NT2/D1 (cell line): ENCODE results near the gene CDH18.

Experiments
- DNase-seq: peaks from one replicate; pipeline ENCODE4 v3.0.0-alpha.2; 2011; ENCODE audit warnings: low read depth, low spot score
- H3K27me3 ChIP-seq: 2 replicates; pipeline ENCODE4 v1.6.0; 2011; ENCODE audit warnings: mild to moderate bottlenecking; ENCODE audit not compliant: insufficient read length, insufficient read depth
- H3K36me3 ChIP-seq: 2 replicates; pipeline ENCODE4 v1.6.1; 2011; ENCODE audit warnings: mild to moderate bottlenecking, low read length, mixed read lengths; ENCODE audit not compliant: insufficient read depth, insufficient read length
- H3K4me1 ChIP-seq: 2 replicates; pipeline ENCODE4 v1.5.1; 2011; ENCODE audit not compliant: insufficient read depth, insufficient read length
- H3K4me3 ChIP-seq: 2 replicates; pipeline ENCODE4 v1.5.1; 2011; ENCODE audit warnings: low read depth; ENCODE audit not compliant: insufficient read length
- H3K9ac ChIP-seq: 2 replicates; pipeline ENCODE4 v1.6.0; 2011; ENCODE audit warnings: low read depth; ENCODE audit not compliant: insufficient read length
- H3K9me3 ChIP-seq: 2 replicates; pipeline ENCODE4 v1.5.1; 2011; ENCODE audit warnings: mild to moderate bottlenecking, low read length; ENCODE audit not compliant: insufficient read depth
- SUZ12 ChIP-seq: IDR thresholded peaks from 2 replicates; pipeline ENCODE4 v1.6.1; 2011; ENCODE audit not compliant: insufficient read length, insufficient read depth; ENCODE audit errors: extremely low read depth
- YY1 ChIP-seq: IDR thresholded peaks from 2 replicates; pipeline ENCODE4 v1.6.1; 2011; ENCODE audit not compliant: insufficient read length, insufficient read depth
- ZNF274 ChIP-seq: IDR thresholded peaks from 2 replicates; pipeline ENCODE4 v1.6.1; 2011; ENCODE audit warnings: mild to moderate bottlenecking, low read depth, low read length

The CDH18 gene, protein sequence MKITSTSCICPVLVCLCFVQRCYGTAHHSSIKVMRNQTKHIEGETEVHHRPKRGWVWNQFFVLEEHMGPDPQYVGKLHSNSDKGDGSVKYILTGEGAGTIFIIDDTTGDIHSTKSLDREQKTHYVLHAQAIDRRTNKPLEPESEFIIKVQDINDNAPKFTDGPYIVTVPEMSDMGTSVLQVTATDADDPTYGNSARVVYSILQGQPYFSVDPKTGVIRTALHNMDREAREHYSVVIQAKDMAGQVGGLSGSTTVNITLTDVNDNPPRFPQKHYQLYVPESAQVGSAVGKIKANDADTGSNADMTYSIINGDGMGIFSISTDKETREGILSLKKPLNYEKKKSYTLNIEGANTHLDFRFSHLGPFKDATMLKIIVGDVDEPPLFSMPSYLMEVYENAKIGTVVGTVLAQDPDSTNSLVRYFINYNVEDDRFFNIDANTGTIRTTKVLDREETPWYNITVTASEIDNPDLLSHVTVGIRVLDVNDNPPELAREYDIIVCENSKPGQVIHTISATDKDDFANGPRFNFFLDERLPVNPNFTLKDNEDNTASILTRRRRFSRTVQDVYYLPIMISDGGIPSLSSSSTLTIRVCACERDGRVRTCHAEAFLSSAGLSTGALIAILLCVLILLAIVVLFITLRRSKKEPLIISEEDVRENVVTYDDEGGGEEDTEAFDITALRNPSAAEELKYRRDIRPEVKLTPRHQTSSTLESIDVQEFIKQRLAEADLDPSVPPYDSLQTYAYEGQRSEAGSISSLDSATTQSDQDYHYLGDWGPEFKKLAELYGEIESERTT

GRCh38 chr5:19987612-19988361, at the start of gene CDH18:
Gene CDH18 (minus strand): TSS chr5:19988200. CDS start chr5:19838986, 149,214 bp downstream.
- Histone ChIP-seq H3K9ac (peak within 1 kb of the TSS; percentile 50), H3K4me1 (no peaks in the 10 kb centered on the region), H3K36me3 (no peaks in the 10 kb centered on the region), H3K9me3 (no peaks in the 10 kb centered on the region), H3K27me3 (peaks cover 25% of the 10 kb centered on the region), H3K4me3 (peak within 1 kb of the TSS; percentile 31)
- DNase-seq, result peak; percentile 42
- no peak for TF ChIP-seq YY1
- TF ChIP-seq ZNF274, result no peak
- TF ChIP-seq SUZ12, result no peak

DNA sequence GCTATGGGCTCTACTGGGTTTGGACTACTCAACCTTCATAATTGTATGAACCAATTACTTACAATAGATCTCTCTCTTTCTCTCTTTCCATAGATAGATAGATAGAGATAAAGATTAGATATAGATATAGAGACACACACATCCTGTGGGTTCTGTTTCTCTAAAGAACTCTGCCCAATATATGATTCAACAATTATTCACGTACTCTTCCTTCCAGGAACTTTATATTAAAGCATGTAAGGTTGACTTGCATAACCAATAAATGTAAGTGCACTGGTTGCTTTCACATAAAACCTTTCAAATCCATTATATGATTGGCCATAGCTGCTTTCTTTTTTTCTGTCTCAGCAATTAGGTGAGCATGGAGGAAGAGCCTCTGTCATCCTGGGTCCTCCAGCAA, 46.7 kb upstream of the CDH18 start:
- no peak for DNase-seq
- TF ChIP-seq YY1 (no peak), ZNF274 (no peak), SUZ12 (no peak)
- no peaks in the 10 kb centered on the region for H3K4me1 ChIP-seq
- H3K4me3 ChIP-seq, result no peak overlapping the region
- no peaks in the 10 kb centered on the region for H3K36me3 ChIP-seq
- H3K9ac ChIP-seq, result no peak overlapping the region
- H3K9me3 ChIP-seq, result no peaks in the 10 kb centered on the region
- H3K27me3 ChIP-seq, result no peaks in the 10 kb centered on the region

GRCh38 chr5:20033881-20034280, 45.9 kb upstream of the CDH18 start:
- no peak for TF ChIP-seq SUZ12
- TF ChIP-seq ZNF274, result no peak
- no peak for TF ChIP-seq YY1
- no peaks in the 10 kb centered on the region for H3K27me3 ChIP-seq
- H3K9ac ChIP-seq, result no peak overlapping the region
- H3K4me1 ChIP-seq, result no peaks in the 10 kb centered on the region
- no peaks in the 10 kb centered on the region for H3K36me3 ChIP-seq
- no peaks in the 10 kb centered on the region for H3K9me3 ChIP-seq
- no peak overlapping the region for H3K4me3 ChIP-seq
- no peak for DNase-seq

GRCh38 chr5:20032896-20033295, 44.9 kb upstream of the CDH18 start:
- no peak for DNase-seq
- H3K36me3 ChIP-seq, result no peaks in the 10 kb centered on the region
- no peaks in the 10 kb centered on the region for H3K9me3 ChIP-seq
- no peak overlapping the region for H3K9ac ChIP-seq
- no peak for TF ChIP-seq SUZ12
- H3K4me1 ChIP-seq, result no peaks in the 10 kb centered on the region
- no peak overlapping the region for H3K4me3 ChIP-seq
- H3K27me3 ChIP-seq, result no peaks in the 10 kb centered on the region

DNA sequence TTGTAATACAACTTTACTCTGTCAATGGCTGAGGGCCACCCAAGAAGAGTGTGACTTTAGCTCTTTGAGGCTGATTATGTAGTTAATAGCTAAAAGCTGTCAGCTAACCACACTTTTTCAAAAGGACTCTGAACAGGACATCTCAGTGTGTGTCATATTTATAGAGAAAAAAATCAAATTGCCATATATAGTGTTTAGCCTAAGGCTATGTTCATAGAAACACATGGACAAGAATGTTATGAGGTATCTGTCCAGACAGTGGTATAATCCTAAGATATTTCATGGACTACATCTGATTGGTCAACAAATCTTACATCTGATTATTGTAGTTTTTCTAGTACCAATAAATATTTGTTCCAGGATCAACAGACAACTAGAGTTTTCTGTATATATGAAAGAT, 42.1 kb upstream of the CDH18 start:
- no peak for DNase-seq
- Histone ChIP-seq H3K4me3 (no peak overlapping the region), H3K9ac (no peak overlapping the region), H3K27me3 (no peaks in the 10 kb centered on the region), H3K36me3 (no peaks in the 10 kb centered on the region), H3K4me1 (no peaks in the 10 kb centered on the region), H3K9me3 (no peaks in the 10 kb centered on the region)
- TF ChIP-seq SUZ12, result no peak
- TF ChIP-seq ZNF274, result no peak
- TF ChIP-seq YY1, result no peak

- Histone ChIP-seq H3K27me3 (no peaks in the 10 kb centered on the region), H3K4me1 (no peaks in the 10 kb centered on the region), H3K9ac (no peak overlapping the region), H3K36me3 (no peaks in the 10 kb centered on the region), H3K9me3 (no peaks in the 10 kb centered on the region), H3K4me3 (no peak overlapping the region)
- no peak for DNase-seq
- TF ChIP-seq SUZ12 (no peak), ZNF274 (no peak), YY1 (no peak)
Measured at GRCh38 chr5:20029266-20029665, 41.3 kb upstream of the CDH18 start.

- no peak for TF ChIP-seq YY1
- no peak for TF ChIP-seq SUZ12
- no peak for TF ChIP-seq ZNF274
- DNase-seq, result no peak
- Histone ChIP-seq H3K4me1 (no peaks in the 10 kb centered on the region), H3K36me3 (no peaks in the 10 kb centered on the region), H3K27me3 (no peaks in the 10 kb centered on the region), H3K9ac (no peak overlapping the region), H3K4me3 (no peak overlapping the region), H3K9me3 (no peaks in the 10 kb centered on the region)
Measured at GRCh38 chr5:20028506-20028905, 40.5 kb upstream of the CDH18 start.
